GM12875 (cell line): ENCODE data around the gene SH3TC2.

Experiments
- H3K4me3 ChIP-seq: one replicate; pipeline ENCODE4 v1.5.1; 2011; ENCODE audit warnings: low read depth, low read length, control low read depth
- TF ChIP-seq, protein P1 (sequence below): IDR thresholded peaks from 2 replicates; pipeline ENCODE4 v1.5.1; 2011; ENCODE audit warnings: low read depth, mild to moderate bottlenecking, control low read depth, inconsistent platforms, low read length, moderate library complexity, borderline replicate concordance; ENCODE audit not compliant: insufficient read depth

The SH3TC2 gene

DNA sequence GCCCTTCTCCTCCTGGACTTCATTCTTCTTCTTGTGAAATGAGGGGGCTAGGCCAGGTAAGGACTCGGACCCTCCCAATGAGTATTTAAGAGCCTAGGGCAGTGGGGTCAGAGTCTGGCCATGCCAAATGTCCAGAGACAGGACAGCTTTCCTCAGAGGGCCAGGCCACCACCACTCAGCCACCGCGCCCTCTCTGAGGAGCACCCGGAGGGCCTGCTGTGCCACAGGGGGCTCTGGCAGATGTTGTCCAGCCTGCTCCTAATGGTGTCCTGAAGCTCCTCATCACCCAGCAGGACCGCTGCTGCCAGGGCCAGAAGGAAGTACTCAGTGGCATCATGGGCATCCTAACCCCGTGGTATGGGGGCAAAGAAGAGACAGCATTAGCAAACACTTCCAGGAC is 58.3 kb downstream of the SH3TC2 start:
- TF ChIP-seq, protein P1, sequence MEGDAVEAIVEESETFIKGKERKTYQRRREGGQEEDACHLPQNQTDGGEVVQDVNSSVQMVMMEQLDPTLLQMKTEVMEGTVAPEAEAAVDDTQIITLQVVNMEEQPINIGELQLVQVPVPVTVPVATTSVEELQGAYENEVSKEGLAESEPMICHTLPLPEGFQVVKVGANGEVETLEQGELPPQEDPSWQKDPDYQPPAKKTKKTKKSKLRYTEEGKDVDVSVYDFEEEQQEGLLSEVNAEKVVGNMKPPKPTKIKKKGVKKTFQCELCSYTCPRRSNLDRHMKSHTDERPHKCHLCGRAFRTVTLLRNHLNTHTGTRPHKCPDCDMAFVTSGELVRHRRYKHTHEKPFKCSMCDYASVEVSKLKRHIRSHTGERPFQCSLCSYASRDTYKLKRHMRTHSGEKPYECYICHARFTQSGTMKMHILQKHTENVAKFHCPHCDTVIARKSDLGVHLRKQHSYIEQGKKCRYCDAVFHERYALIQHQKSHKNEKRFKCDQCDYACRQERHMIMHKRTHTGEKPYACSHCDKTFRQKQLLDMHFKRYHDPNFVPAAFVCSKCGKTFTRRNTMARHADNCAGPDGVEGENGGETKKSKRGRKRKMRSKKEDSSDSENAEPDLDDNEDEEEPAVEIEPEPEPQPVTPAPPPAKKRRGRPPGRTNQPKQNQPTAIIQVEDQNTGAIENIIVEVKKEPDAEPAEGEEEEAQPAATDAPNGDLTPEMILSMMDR: no peak

GRCh38 chr5:149002761-149003689 is 59.8 kb downstream of the SH3TC2 start:
- no peak overlapping the region for H3K4me3 ChIP-seq
- TF ChIP-seq, protein P1: no peak

More for the DNA sequence above, 58.3 kb downstream of the SH3TC2 start:
- H3K4me3 ChIP-seq: no peak overlapping the region

- TF ChIP-seq, protein P1: no peak
- no peak overlapping the region for H3K4me3 ChIP-seq
These were observed 60.8 kb downstream of the SH3TC2 start for GRCh38 chr5:149002053-149002452.

DNA sequence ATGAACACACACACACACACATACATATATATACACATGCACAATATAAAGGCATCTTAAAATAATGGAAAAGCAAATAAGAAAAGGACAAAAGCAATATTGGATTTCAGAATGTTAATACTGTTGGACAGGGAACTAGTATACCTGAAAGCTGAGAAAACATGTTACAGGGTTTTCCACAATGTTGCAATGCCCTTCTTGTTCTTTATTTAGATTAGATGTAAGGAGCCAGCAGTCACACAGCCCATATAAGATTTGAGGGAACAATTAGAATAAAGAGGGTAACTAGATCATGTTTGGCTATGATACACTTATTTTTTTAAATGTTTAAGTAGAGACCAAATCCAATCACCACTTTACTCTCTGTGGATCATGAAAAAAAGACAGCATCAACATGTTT is 61.7 kb downstream of the SH3TC2 start:
- TF ChIP-seq, protein P1: no peak
- no peak overlapping the region for H3K4me3 ChIP-seq

DNA sequence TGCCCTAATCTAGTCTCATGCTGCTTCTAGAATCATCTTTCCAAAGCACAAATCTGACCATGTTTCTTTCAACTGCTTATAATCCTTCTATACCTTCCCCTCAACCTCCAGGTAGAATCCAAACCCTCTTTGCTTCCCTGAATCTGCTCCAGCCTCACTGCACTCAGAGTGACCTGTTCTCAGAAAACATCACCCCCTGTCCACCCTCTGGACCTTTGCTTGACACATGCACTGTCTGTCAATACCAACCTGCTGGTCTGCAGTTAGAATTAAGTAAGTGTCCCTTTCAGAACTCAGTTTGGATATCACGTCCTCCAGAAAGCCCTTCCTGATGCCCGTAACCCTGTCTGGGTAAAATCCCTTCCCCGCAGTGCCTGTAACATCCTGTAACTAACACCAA is 63.1 kb downstream of the SH3TC2 start:
- no peak overlapping the region for H3K4me3 ChIP-seq
- TF ChIP-seq, protein P1: no peak

- no peak overlapping the region for H3K4me3 ChIP-seq
- TF ChIP-seq, protein P1: 0 out of 2 replicates have a peak, but pooled peaks have one; percentile 30
These were observed 64.6 kb downstream of the SH3TC2 start for GRCh38 chr5:148998174-148998797.
